A172 (cell line): ENCODE data around the gene PKD1L1. TPM values are rescaled to one million over a fixed set of nuclear protein-coding genes. Genes with fewer than 3 reads are reported as not detected.

ENCODE experiments used
- DNase-seq: peaks from one replicate; pipeline ENCODE4 v3.0.0-alpha.2; 2015; ENCODE audit warnings: low spot score
- total RNA-seq: library from RNA; depleted of rRNA; stranded (reverse); fragments of >200 nt; shearing (Covaris generic); gene quantifications from 2 replicates; pipeline ENCODE4 v1.2.3, GENCODE V29; 2014; rRNA removed

The PKD1L1 gene
- total RNA-seq, 1 experiment from 2014 or later = not detected

DNA sequence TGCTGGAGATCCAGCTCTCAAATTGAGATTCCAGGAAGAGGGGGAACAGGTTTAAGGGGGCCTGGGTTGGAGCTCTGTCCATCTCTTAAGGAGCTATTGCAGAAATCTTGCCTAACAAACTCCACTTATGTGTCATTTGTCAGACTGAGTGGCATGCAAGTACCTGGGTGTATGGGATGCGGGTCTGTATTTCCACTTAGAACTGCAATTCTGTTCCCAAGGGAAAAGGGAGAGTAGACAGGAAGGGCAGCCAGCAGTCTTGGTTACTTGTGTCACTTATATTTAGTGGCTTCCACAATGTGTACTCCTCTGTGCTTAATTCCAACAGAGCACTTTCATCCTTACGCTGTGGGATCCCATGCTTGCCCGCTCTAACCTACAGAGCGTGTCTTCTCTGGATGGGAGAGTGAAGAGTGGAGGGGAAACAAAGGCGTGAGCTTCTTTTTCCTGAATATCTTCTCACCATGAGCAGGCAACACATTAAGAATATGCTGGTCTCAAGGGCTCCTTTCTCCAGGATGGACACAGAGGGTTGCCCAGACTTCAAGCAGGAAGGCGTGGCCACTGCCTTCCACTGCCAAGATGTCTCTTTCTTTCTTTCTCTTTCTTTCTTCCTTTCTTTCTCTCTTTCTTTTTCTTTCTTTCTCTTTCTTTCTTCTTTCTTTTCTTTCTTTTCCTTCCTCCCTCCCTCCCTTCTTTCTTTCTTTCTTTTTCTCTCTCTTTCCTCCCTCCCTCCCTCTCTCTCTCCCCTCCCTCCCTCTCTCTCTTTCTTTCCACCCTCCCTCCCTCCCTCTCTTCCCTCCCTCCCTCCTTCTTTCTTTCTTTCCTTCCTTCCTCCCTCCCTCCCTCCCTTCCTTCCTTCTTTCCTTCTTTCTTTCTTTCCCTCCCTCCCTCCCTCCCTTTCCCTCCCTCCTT, 212.6 kb downstream of the PKD1L1 start:
- no peak for DNase-seq

- no peak for DNase-seq
Observed at GRCh38 chr7:47734949-47735291, 213.3 kb downstream of the PKD1L1 start.

- DNase-seq = no peak
Observed at GRCh38 chr7:47734287-47734948, 213.8 kb downstream of the PKD1L1 start.

- DNase-seq = no peak
Observed at GRCh38 chr7:47730142-47730541, 218.1 kb downstream of the PKD1L1 start.

DNA sequence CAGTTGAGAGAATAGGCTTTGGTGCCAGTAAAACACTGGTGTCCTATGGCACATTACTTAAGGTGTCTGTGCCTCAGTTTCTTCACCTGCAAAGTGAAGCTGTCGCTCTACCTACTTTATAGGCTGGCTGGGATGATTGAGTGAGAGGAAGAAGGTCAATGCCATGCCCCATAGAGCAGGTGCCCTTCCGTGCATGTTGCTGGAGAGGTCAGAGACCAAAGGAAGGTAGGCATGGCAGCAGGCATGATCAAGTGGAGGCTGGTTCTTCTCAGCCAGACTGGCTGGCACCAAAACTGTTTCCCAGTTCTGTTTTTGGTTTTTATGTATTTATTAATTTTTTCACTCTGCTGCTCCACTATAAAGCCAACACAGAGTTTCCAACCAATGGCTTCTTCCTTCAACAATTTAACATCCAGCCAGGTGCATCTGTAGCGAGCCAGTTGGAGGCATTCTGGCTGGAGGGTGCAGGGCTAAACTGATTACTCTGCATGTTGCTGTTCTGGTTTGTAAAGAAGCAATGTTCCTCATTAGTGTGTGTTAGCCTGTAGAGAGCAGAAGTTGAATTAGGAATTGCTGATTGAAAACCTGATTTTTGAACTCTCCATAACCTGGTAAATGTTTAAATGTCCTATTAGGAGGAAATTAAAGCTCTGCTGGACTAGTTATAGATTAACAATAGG, 222.1 kb downstream of the PKD1L1 start:
- no peak for DNase-seq

- DNase-seq = peak; percentile 46
Observed at GRCh38 chr7:47725031-47725780, 223.1 kb downstream of the PKD1L1 start.

Other genes starting within 250 kb of the PKD1L1 start
- gene HUS1, start 31.1 kb upstream of the PKD1L1 start, total RNA-seq = 50.0 and 67.9 TPM in 2 replicates
- gene SUN3, start 80.6 kb upstream of the PKD1L1 start, total RNA-seq = 4.5 and 7.9 TPM in 2 replicates
- 0.62 and 1.6 TPM in 2 replicates for gene C7orf57, start 87.1 kb upstream of the PKD1L1 start, total RNA-seq
- gene UPP1, start 140.8 kb upstream of the PKD1L1 start, total RNA-seq = 13.3 and 21.5 TPM in 2 replicates
- gene ABCA13, start 223.0 kb upstream of the PKD1L1 start, total RNA-seq = 0.62 and 0.65 TPM in 2 replicates